8988T (cell line): ENCODE data around the gene NCAPD2.

Source experiments
- DNase-seq: peaks from one replicate; pipeline ENCODE4 v3.0.0; 2011

The NCAPD2 gene

GRCh38 chr12:6493497-6494257 is at the start of gene NCAPD2:
Gene NCAPD2 (plus strand): TSS chr12:6494102. CDS start chr12:6495099, 997 bp downstream.
- DNase-seq: peak; percentile 41

GRCh38 chr12:6444704-6445688 is 48.9 kb upstream of the NCAPD2 start, which contains the start of gene CD27:
Gene CD27 (plus strand): TSS chr12:6444955. CDS start chr12:6445096, 141 bp downstream.
- DNase-seq: no peak

GRCh38 chr12:6450091-6450868 is 43.6 kb upstream of the NCAPD2 start:
- no peak for DNase-seq

- no peak for DNase-seq
These were observed 43.0 kb upstream of the NCAPD2 start for GRCh38 chr12:6450869-6451347.

- DNase-seq: peak; percentile 54
These were observed 42.3 kb upstream of the NCAPD2 start, which contains the start of gene TAPBPL for GRCh38 chr12:6451348-6452244. Gene TAPBPL (plus strand): TSS chr12:6452042. CDS start chr12:6452249, 207 bp downstream.

GRCh38 chr12:6452245-6452943 is 41.5 kb upstream of the NCAPD2 start:
- DNase-seq: no peak

GRCh38 chr12:6452944-6453630 is 40.8 kb upstream of the NCAPD2 start:
- no peak for DNase-seq

GRCh38 chr12:6457220-6457945 is 36.5 kb upstream of the NCAPD2 start:
- DNase-seq: no peak

GRCh38 chr12:6458281-6459003 is 35.5 kb upstream of the NCAPD2 start:
- DNase-seq: no peak

GRCh38 chr12:6459004-6459337 is 34.9 kb upstream of the NCAPD2 start:
- no peak for DNase-seq

- DNase-seq: no peak
These were observed 33.0 kb upstream of the NCAPD2 start for GRCh38 chr12:6460751-6461371.

GRCh38 chr12:6461401-6462233 is 32.3 kb upstream of the NCAPD2 start:
- no peak for DNase-seq

- DNase-seq: no peak
These were observed 31.5 kb upstream of the NCAPD2 start for GRCh38 chr12:6462234-6462995.

GRCh38 chr12:6463216-6463615 is 30.7 kb upstream of the NCAPD2 start:
- no peak for DNase-seq

GRCh38 chr12:6463858-6464257 is 30.0 kb upstream of the NCAPD2 start:
- no peak for DNase-seq

- no peak for DNase-seq
These were observed 29.4 kb upstream of the NCAPD2 start for GRCh38 chr12:6464531-6464930.
